GM12864 (cell line): Measurements from ENCODE around the gene CDHR4.

Experiments used
- DNase-seq: peaks from one replicate; pipeline ENCODE4 v3.0.0-alpha.2; 2011; ENCODE audit warnings: low read depth
- H3K4me3 ChIP-seq: 2 replicates; pipeline ENCODE4 v1.5.1; 2011; ENCODE audit warnings: mild to moderate bottlenecking, low read depth, low read length, control low read depth
- TF ChIP-seq, protein P1 (sequence below): IDR thresholded peaks from 2 replicates; pipeline ENCODE4 v1.5.1; 2011; ENCODE audit warnings: low read depth, mild to moderate bottlenecking, moderate library complexity, low read length, control low read depth, inconsistent platforms; ENCODE audit errors: missing control alignments

Gene CDHR4

GRCh38 chr3:49801160-49801559, 1.5 kb upstream of the CDHR4 start:
- no peak overlapping the region for H3K4me3 ChIP-seq
- DNase-seq: no peak
- TF ChIP-seq, protein P1, sequence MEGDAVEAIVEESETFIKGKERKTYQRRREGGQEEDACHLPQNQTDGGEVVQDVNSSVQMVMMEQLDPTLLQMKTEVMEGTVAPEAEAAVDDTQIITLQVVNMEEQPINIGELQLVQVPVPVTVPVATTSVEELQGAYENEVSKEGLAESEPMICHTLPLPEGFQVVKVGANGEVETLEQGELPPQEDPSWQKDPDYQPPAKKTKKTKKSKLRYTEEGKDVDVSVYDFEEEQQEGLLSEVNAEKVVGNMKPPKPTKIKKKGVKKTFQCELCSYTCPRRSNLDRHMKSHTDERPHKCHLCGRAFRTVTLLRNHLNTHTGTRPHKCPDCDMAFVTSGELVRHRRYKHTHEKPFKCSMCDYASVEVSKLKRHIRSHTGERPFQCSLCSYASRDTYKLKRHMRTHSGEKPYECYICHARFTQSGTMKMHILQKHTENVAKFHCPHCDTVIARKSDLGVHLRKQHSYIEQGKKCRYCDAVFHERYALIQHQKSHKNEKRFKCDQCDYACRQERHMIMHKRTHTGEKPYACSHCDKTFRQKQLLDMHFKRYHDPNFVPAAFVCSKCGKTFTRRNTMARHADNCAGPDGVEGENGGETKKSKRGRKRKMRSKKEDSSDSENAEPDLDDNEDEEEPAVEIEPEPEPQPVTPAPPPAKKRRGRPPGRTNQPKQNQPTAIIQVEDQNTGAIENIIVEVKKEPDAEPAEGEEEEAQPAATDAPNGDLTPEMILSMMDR: no peak

- no peak for DNase-seq
- TF ChIP-seq, protein P1: no peak
- H3K4me3 ChIP-seq: no peak overlapping the region
Observed at GRCh38 chr3:49799105-49799504, 568 bp downstream of the CDHR4 start.

- no peak for DNase-seq
Observed at GRCh38 chr3:49794926-49795905, 4.5 kb downstream of the CDHR4 start.

GRCh38 chr3:49794431-49794830, 5.2 kb downstream of the CDHR4 start:
- TF ChIP-seq, protein P1: no peak
- no peak overlapping the region for H3K4me3 ChIP-seq

More at GRCh38 chr3:49794926-49795905, 4.5 kb downstream of the CDHR4 start:
- TF ChIP-seq, protein P1: no peak
- H3K4me3 ChIP-seq: no peak overlapping the region

DNA sequence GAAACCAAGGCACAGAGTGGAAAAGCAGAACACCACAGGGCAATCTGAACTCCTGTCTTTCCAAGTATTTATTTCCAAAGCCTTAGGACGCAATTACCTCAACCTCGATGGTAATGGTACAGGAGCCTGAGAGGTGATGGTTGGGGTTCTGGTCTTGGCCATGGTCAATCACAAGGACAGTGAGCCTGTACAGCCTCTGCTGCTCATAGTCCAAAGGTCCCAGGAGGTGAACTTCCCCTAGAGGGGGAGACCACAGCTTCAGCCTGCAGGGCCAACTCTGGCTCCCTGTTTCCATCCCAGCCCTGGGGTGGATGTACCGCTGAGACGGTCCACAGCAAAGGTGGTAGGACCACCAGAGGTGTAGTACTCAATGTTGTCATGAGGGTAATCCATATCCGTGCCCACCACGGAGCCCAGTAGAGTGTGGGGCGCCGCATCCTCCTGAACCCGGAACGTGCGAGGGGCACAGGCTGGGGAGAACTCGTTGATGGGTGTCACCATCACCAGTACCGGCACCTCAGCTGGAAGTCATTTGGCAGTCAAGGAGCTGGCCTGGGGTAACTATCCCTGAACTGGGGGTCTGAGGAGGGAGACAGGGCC, 6.1 kb downstream of the CDHR4 start:
- no peak for DNase-seq
- H3K4me3 ChIP-seq: no peak overlapping the region
- TF ChIP-seq, protein P1: no peak

More at GRCh38 chr3:49794431-49794830, 5.2 kb downstream of the CDHR4 start:
- no peak for DNase-seq

DNA sequence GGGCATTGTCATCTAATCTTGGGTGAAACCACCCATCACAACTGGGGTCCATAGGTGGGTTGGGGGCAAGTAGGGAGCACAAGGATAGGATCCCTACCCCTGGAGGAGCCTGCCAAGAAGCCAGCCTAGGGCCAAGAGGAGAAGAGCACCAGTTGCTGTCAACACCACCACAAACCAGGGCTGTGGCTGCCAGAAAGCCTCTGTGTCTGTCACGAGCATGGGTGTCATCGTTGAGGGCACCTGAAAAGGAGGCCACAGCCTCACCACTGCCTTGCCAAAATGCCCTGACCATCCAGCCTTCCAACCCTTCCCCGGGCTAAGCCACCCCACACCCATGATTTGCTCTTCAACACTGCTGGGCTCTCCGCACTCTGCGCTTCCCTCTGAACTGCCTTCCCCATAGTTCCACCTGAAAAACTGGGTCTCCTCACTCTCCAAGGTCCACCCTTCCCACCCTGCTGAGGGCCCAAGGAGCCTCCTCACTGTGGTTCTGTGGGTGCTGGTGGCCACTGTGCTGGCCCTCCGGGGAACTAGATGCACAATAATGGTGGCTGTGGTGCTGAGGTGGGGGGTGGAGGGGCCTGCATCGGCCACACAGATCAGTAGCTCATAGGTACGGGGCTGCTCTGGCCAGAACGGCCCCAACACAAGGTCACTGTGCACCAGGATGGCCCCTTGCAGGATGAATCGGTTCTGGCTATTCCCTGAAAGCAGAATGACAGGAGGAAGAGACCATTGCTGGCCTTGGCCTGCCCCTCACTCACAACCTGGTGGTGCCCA, 7.1 kb downstream of the CDHR4 start:
- no peak for DNase-seq
- TF ChIP-seq, protein P1: no peak
- H3K4me3 ChIP-seq: no peak overlapping the region
